Transverse colon (tissue), 4 donors: Measurements from ENCODE around the gene TAPT1.

Experiments used
- CTCF ChIP-seq, 5 experiments: fragments of 200-600 bp in 3 of 5; fragments of 450-650 bp in 2 of 5; sonication (generic) in 3 of 5; IDR thresholded peaks; 1 replicate in 2 of 5; 2 replicates in 3 of 5; pipeline ENCODE4 v1.5.1; 2016 to 2017; ENCODE audit warnings: antibody characterized with exemption in 5 of 5, inconsistent platforms in 3 of 5, mild to moderate bottlenecking in 2 of 5, moderate library complexity in 1 of 5
- EP300 ChIP-seq: sonication (generic); formaldehyde crosslinking; IDR thresholded peaks from one replicate; pipeline ENCODE4 v1.6.1; 2017; ENCODE audit warnings: antibody characterized with exemption, low read depth
- POLR2A ChIP-seq: fragments of 450-650 bp; IDR thresholded peaks from one replicate; pipeline ENCODE4 v1.6.1; 2016; ENCODE audit warnings: antibody characterized with exemption, mild to moderate bottlenecking, moderate library complexity
- POLR2AphosphoS5 ChIP-seq, 3 donors: sonication (generic); formaldehyde crosslinking; IDR thresholded peaks; one replicate each; pipeline ENCODE4 v1.6.1; 2016; ENCODE audit warnings: antibody characterized with exemption in 3 of 3

GRCh38 chr4:16229604-16230003 lies 3.3 kb upstream of the TAPT1 start:
- no peak for TF ChIP-seq CTCF (IDR thresholded peaks at IDR 0.05)
- TF ChIP-seq POLR2A: no peak
- no peak for TF ChIP-seq EP300
- TF ChIP-seq POLR2AphosphoS5 (IDR thresholded peaks at IDR 0.05): no peak
